ENCODE results near the gene CELA3A. TPM values are rescaled to one million over a fixed set of nuclear protein-coding genes. Genes with fewer than 3 reads are reported as not detected.
A peak's percentile ranks its signal among the peaks of the same experiment; 100 is the strongest.

The CELA3A gene
- total RNA-seq, 2 experiments from 2014 or later: not detected

GRCh38 chr1:22044690-22045420 is 43.4 kb downstream of the CELA3A start:
- Histone ChIP-seq H3K27ac (ENCODE audit: low read depth, low read length, poor library complexity, severe bottlenecking) (no peak overlapping the region), H2AFZ (ENCODE audit: low read length) (peak overlapping the region; percentile 58), H3K4me1 (ENCODE audit: insufficient read depth, low read length, poor library complexity, severe bottlenecking) (peaks cover 52% of the 10 kb centered on the region), H3K9me2 (ENCODE audit: insufficient read depth, low read length) (no peaks in the 10 kb centered on the region), H3K79me2 (ENCODE audit: insufficient read depth, low read depth, low read length) (no peaks in the 10 kb centered on the region), H4K20me1 (ENCODE audit: insufficient read depth, low read length) (no peaks in the 10 kb centered on the region), H3K9me3 (ENCODE audit: low read length) (peaks cover 5% of the 10 kb centered on the region; the same call in 1 of the 2 replicates), H3K4me3 (ENCODE audit: low read depth, low read length, poor library complexity, severe bottlenecking) (no peak overlapping the region), H3K4me2 (ENCODE audit: low read length) (peak overlapping the region; percentile 13; the same call in 1 of the 2 replicates), H3K36me3 (ENCODE audit: insufficient read depth, low read length) (no peaks in the 10 kb centered on the region)
- ChIA-PET POLR2A (interaction anchor here (1.9 kb wide), 1 partner anchor 20 kb away, joined by 8 read pairs; no protein-coding TSS in a partner anchor), CTCF (ENCODE audit: unreplicated experiment) (interaction anchor here (0.6 kb wide), 1 partner anchor 37 kb away, joined by 4 read pairs; no protein-coding TSS in a partner anchor)
- BruUV-seq (replicated peaks): no TSS peak
- TF ChIP-seq CTCF (conservative IDR thresholded peaks at IDR 0.05; ENCODE audit: low read length) (no peak), EZH2phosphoT487 (IDR thresholded peaks at IDR 0.05; ENCODE audit: borderline replicate concordance, low read depth, low read length) (no peak)
- DNase-seq (ENCODE audit: low spot score): no peak
- intact Hi-C loops (cut with micrococcal nuclease; ENCODE audit: unreplicated experiment): no loop called here

GRCh38 chr1:22045604-22046228 is 44.3 kb downstream of the CELA3A start:
- POLR2A ChIA-PET: no interaction called here
- no peaks in the 10 kb centered on the region for H4K20me1 ChIP-seq (ENCODE audit: insufficient read depth, low read length)
- TF ChIP-seq CTCF (conservative IDR thresholded peaks at IDR 0.05; ENCODE audit: low read length): no peak
- no peak for TF ChIP-seq EZH2phosphoT487 (IDR thresholded peaks at IDR 0.05; ENCODE audit: borderline replicate concordance, low read depth, low read length)
- intact Hi-C loops (cut with micrococcal nuclease; ENCODE audit: unreplicated experiment): no loop called here
- no peak for DNase-seq (ENCODE audit: low spot score)
- no peak overlapping the region for H3K27ac ChIP-seq (ENCODE audit: low read depth, low read length, poor library complexity, severe bottlenecking)
- H2AFZ ChIP-seq (ENCODE audit: low read length): no peak overlapping the region
- H3K4me1 ChIP-seq (ENCODE audit: insufficient read depth, low read length, poor library complexity, severe bottlenecking): peaks cover 43% of the 10 kb centered on the region
- no peak overlapping the region for H3K4me3 ChIP-seq (ENCODE audit: low read depth, low read length, poor library complexity, severe bottlenecking)
- no peaks in the 10 kb centered on the region for H3K36me3 ChIP-seq (ENCODE audit: insufficient read depth, low read length)
- BruUV-seq (replicated peaks): no TSS peak
- H3K79me2 ChIP-seq (ENCODE audit: insufficient read depth, low read depth, low read length): no peaks in the 10 kb centered on the region
- H3K4me2 ChIP-seq (ENCODE audit: low read length): no peak overlapping the region
- H3K9me3 ChIP-seq (ENCODE audit: low read length): peaks cover 5% of the 10 kb centered on the region; the same call in 1 of the 2 replicates
- H3K9me2 ChIP-seq (ENCODE audit: insufficient read depth, low read length): no peaks in the 10 kb centered on the region
- CTCF ChIA-PET (ENCODE audit: unreplicated experiment): no interaction called here
